GOT3 (cell line): Measurements from ENCODE around the gene INO80B.
"Not testable (repeated sequence)": the region's sequence is repeated elsewhere in the genome, so short reads cannot be mapped to it uniquely, and the experiment has no call there.

Experiments used
- DNase-seq: peaks from one replicate; lab custom pipeline; 2025; ENCODE audit warnings: mixed read lengths; lab: John Stamatoyannopoulos, UW

INO80B gene

DNA sequence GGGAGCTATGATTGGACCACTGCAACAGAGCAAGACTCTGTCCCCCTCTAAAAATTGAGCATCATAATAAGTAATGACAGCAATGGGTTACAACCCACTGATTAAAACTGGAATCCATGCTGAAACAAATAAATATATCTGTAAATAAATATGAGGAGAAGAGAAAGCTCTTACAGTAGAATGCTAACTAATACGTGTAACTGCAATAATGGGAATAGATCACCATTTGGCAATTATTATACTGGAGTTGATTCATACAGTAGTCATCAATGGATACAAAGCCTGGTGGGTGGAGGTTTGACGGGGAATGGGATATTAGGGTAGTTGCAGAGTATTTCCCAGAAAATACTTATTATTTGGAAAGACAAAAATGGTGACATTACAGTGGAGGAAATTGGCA is 6.1 kb upstream of the INO80B start:
- no peak for DNase-seq

GRCh38 chr2:74450570-74451190 is 4.2 kb upstream of the INO80B start:
- DNase-seq: no peak

DNA sequence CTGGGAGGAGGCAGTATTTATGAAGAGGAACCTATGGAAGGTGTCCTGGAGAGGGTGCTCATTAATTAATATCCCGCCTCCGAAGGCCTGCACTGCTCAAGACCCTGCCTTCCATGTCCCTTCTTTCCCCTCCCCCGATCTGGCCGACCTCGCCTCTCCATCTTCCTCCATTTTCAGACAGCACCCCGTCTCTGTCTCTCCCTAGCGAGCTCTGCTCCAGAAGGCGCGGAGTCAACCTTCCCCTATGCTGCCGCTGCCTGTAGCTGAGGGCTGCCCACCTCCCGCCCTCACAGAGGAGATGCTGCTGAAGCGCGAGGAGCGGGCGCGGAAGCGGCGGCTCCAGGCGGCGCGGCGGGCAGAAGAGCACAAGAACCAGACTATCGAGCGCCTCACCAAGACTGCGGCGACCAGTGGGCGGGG is 2.3 kb downstream of the INO80B start:
- DNase-seq: no peak

DNA sequence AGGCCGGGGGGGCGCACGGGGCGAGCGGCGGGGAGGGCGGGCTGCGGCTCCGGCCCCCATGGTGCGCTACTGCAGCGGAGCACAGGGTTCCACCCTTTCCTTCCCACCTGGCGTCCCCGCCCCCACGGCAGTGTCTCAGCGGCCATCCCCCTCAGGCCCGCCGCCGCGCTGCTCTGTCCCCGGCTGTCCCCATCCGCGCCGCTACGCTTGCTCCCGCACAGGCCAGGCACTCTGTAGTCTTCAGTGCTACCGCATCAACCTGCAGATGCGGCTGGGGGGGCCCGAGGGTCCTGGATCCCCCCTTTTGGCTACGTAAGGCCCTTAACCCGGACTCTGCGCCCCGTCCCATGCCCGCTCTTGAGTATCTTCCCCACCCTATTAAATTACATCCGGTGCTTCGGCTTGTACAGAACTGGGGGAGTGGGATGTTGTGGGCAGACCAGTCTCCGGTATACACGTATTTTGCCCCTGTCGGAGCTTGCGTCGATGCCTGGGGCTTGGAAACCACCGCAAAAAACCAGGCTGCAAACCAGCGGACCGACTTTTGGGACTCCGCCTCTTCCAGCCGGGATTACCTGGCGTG is 2.8 kb downstream of the INO80B start:
- peak; percentile 18 for DNase-seq

DNA sequence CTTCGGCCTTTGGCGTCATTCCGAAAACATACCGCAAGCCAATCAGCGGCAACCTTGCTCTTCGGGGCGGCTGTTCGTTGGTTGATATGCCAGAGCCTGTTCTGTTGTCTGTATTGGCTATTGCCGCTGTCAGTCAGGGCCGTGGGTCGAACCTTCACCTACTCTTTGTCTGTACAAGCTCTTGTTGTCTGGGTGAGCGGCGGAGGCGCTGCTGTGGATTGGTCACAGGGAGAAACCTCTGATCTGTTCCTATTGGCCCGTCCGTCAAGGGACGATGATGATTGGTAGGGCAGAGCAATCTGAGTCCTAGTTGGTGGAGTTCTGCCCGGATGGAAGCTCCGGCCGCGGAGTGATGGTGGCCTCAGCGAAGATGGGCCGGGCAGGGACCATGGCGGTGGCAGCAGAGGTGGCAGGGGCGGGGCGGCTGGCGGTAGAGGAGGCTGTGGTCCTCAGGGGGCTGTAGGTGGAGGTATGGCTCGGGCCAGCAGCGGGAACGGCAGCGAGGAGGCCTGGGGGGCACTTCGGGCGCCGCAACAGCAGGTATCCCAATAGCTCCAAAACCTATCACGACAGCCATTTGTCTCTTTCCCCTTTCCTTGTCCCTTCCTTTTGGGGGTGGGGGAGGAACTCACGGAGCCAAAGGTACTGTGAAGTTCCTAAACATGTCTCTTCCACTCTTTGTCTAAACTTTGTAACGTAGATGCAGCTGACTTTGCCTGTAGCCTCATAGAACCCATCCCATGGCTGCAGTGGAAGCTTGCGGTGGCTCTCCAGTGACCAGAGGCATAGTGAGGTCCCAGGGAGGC is 3.4 kb downstream of the INO80B start, which contains the start of gene WBP1:
WBP1 (plus strand) TSS at position 307 of the 806 bp plus-strand sequence; CDS start at position 472, 165 bp downstream.
- DNase-seq: peak; percentile 98

- DNase-seq: no peak
Observed at GRCh38 chr2:74458938-74459363, 4.1 kb downstream of the INO80B start.

DNA sequence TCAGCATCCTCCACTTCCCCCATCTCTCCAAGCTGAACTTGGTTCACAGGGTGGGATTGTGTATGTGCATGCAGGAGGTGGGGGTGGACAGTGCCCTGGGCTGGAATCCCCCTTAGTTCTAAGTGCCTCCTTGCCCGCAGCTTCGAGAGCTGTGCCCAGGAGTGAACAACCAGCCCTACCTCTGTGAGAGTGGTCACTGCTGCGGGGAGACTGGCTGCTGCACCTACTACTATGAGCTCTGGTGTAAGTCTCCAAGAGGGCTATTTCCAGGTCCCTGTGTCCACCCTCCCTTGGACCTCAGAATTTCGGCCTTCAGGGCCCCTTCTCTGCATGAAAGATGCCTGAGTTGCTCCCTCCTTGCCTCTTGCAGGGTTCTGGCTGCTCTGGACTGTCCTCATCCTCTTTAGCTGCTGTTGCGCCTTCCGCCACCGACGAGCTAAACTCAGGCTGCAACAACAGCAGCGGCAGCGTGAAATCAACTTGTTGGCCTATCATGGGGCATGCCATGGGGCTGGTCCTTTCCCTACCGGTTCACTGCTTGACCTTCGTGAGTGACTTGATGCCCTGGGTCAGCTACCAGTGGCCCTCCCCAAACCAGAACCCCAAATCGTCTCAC is 4.7 kb downstream of the INO80B start:
- DNase-seq: not testable (repeated sequence)

- DNase-seq: not testable (repeated sequence)
Observed at GRCh38 chr2:74460187-74460586, 5.3 kb downstream of the INO80B start.

DNA sequence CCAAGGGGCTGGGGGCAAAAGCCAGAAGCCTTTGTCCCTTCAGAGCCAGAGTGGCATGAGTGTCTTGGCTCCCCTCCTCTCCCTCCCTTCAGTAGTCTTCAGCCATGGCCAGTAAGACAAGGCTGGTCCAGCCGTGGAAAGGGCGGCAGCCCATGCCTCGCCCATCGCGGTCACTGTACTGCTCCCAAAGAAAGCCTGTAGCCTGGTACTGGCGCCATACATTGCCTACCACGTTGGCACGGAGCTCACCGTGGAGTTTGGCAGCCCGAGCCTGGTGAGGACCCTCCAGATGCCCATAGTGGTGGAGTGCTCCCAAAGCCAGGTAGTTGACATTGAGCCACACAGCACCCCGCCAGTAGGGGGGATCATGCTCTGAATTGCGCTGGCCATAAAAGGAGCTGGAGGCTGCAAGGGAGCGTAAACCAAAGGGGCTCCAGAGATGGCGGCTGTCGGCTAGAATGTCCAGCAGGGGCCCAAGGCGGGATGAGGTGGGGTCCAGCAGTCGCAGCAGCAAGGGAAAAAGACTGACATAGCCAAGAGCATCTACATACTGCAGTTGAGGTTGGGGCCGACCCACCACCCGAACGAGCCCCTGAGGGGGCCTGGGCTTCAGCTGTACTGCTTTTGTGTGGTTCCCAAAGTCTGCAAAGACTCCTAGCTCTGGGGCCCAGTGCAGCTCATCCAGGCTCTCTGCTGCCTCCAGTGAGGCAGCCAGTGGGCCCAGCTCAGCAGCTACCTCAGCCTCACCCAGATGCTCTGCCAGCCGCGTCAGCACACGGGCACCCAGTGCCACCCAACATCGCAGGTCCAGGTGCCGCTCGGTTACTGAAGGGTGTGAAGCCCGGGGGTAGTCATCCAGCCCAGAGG is 6.5 kb downstream of the INO80B start:
- DNase-seq: no peak

GRCh38 chr2:74462054-74462785 is 7.3 kb downstream of the INO80B start:
- no peak for DNase-seq

- no peak for DNase-seq
Observed at GRCh38 chr2:74462786-74463105, 7.9 kb downstream of the INO80B start.

GRCh38 chr2:74464406-74464805 is 9.5 kb downstream of the INO80B start:
- no peak for DNase-seq

DNA sequence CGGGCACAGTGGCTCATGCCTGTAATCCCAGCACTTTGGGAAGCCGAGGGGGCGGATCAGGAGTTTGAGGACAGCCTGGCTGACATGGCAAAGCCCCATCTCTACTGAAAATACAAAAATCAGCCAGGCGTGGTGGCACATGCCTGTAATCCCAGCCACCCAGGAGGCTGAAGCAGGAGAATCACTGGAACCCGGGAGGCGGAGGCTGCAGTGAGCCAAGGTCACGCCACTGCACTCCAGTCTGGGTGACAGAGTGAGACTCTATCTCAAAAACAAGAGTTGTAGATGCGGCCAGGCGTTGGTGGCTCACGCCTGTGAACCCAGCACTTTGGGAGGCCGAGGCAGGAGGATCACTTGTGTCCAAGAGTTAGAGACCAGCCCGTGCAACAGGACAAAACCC is 15.9 kb downstream of the INO80B start:
- not testable (repeated sequence) for DNase-seq

DNA sequence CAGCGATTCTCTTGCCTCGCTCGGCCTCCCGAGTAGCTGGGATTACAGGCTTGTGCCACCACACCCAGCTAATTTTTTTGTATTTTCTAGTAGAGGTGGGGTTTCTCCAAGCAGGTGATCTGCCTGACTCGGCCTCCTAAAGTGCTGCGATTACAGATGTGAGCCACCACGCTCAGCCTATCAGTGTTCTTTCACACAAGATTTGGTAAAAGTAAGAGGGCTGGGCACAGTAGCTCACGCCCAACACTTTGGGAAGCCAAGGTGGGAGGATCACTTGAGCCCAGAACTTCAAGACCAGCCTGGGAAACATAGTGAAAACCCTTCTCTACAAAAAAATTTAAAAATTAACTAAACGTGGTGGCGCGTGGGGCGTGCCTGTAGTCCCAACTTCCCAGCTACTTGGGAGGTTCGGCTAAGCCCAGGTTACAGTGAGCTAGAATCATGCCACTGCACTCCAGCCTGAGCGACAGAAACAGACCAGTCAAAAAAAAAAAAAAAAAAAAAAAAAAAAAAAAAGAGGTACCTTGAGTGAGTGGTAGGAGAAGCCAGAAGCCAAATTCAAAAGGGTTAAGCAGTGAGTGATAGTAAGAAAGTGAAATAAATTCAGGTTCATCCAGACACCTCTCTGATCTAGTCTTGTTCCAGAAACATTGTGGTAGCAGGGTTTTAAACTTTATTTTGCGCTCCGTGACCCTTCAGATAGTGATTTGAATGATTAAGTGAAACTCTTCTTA is 16.6 kb downstream of the INO80B start:
- DNase-seq: no peak

- peak; percentile 79 for DNase-seq
Observed at GRCh38 chr2:74472086-74472944, 17.4 kb downstream of the INO80B start, which contains the start of gene MRPL53. Gene MRPL53, minus strand, starts transcription at chr2:74472680. Its CDS starts 20 bp downstream, at chr2:74472660.

GRCh38 chr2:74472945-74473258 is 18.0 kb downstream of the INO80B start:
- DNase-seq: no peak

- no peak for DNase-seq
Observed at GRCh38 chr2:74474481-74474880, 19.6 kb downstream of the INO80B start.

GRCh38 chr2:74474899-74475298 is 20.0 kb downstream of the INO80B start:
- no peak for DNase-seq

GRCh38 chr2:74481431-74481830 is 26.5 kb downstream of the INO80B start:
- no peak for DNase-seq
